AG09319 (cell line): ENCODE measurements around the gene STK17A.
"Not testable (repeated sequence)": the region's sequence is repeated elsewhere in the genome, so short reads cannot be mapped to it uniquely, and the experiment has no call there.

Source experiments
- DNase-seq: peaks from one replicate; pipeline ENCODE4 v3.0.0-alpha.2; 2010; ENCODE audit warnings: low read depth; ENCODE audit errors: extremely low read depth
- CTCF ChIP-seq: IDR thresholded peaks from 2 replicates; pipeline ENCODE4 v1.5.1; 2011; ENCODE audit warnings: low read depth, mild to moderate bottlenecking, inconsistent platforms, low read length, moderate library complexity

STK17A gene

DNA sequence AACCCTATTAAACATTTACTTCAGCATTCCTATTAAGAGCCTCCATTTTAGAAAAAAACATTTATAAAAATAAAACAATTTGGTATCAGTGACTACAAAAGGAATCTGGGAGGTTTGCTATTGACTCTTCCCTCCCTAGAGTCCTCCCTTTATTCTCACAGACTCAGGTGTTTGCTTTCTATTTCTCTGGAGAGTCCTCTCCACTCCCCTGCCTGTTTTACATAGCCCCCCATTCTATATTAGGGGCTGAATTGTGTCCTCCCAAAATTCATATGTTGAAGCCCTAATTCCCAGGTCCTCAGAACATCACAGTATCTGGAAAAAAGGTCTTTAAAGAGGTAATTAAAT is 76.6 kb downstream of the STK17A start:
- DNase-seq = no peak
- TF ChIP-seq CTCF = no peak

DNA sequence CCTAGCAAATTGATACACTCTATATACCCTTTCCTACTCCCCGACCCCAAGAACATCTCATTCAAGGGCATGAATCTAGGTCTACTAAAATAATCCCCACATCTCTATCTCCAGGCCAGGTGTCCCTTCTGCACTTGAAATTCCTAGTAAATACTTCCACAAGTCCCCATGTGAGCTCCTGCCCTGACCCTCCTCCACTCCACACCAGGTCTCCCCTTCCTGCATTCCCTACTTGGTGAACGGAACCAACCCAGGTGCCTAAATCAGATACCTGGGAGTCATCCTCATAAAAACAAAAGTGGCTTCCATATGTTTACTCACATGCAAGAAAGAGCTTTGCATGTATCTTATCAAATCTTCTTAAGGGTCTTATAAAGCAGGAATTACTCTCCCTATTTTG is 77.2 kb downstream of the STK17A start:
- no peak for TF ChIP-seq CTCF

DNA sequence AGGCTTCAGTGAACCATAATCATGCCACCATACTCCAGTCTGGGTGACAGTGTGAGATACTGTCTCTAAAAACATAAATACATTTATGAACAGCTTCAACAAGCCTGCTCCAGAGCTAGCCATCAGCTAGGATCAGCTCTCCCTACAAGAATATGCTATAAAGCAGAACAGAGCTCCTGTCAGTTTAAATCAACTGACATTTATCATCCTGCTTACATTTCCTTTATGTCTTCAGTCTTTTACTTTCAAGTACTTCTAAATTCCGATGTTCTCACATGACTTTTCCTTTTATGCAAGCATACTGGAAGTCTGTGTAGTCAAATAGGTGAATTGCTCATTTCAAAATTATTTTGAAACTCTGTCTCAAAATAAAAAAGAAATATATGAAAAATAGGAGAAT is 81.8 kb downstream of the STK17A start:
- TF ChIP-seq CTCF = no peak
- no peak for DNase-seq

More for the DNA sequence above, 77.2 kb downstream of the STK17A start:
- no peak for DNase-seq

DNA sequence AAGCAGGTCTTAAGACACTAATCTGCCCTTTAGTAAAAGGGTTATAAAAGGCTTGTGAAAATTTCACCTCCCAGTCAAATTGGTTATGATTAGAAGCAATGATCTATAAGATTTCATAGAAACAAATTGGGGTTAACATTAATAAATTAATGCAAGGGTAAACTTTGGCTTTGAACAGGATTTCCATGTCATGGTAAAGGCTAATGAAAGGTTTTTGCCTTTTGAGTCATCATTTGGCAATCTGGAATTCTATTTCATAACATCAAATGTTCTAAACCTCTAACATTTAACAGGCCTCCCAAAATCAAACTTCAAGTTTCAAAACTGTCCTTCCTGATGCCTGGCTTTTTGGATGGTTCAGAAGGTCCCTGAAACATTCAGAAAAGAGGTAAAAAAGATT is 84.0 kb downstream of the STK17A start:
- no peak for TF ChIP-seq CTCF
- no peak for DNase-seq

DNA sequence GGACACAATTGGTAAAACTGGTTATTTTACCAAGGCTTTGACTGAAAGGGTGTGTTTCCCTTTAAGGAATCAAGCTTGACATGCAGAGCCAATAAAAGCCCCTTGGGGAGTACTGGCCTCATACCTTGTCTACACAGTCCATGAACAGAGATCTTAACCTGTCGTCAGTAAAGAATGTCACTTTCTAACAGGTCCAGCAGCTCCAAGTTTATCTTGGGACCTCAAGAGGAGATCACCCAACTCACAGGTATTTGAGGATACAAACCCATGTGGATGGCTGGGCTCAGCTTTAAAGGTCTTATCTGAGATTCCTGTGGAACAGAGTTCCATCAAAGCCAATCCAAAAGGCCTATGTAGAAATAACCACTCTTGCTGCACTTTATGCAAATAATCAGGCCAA is 85.1 kb downstream of the STK17A start:
- DNase-seq = no peak
- TF ChIP-seq CTCF = no peak

DNA sequence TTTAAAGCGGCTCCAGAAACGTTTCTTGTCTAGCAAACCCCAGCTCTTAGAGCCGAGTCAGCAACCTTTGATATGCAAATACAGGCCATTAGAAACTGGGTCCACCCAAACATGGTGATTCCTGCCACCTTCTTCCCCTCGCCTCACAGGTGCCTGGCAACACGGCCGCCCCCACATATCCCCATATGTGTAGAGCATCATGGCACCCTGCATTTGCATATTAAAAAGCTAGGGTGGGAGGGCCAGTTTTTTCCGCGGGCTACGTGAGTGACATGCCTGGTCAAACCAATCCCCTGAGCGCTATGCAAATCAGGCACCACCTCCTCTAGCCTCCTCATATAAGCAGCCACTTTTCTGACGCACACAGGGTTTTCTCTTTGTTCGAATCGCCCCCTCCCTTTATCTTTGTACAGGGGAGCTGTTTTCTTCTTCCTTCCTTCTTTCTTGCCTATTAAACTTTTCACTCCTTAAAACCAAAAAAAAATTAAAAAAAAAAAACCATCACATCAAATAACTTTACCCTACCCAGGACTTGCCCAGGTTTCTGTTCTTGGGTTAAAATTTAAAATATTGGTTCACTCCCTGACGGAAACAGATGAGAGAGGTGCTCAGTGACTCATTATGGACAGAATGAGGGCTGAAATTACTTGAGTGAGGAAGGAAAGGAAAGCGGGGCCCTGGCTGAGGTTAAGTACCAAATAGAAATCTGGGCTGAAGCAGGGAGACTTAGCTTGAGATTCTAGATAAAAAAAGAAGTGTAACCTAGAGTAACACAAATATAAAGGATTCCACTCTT is 86.6 kb downstream of the STK17A start:
- no peak for DNase-seq
- no peak for TF ChIP-seq CTCF

DNA sequence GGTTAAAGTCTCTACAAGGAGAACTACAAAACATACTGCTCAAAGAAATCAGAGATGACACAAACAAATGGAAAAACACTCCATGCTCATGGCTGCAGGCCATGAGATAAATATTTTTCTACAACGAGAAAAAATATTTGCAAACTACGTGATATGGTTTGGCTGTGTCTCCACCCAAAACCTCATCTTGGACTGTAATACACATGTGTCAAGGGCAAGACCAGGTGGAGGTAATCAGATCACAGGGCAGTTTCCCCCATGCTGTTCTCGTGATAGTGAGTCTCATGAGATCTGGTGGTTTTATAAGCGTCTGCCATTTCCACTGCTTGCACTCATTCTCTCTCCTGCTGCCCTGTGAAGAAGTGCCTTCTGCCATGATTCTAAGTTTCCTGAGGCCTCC is 88.6 kb downstream of the STK17A start:
- TF ChIP-seq CTCF = no peak
- DNase-seq = no peak

GRCh38 chr7:43673243-43673976 is 90.5 kb downstream of the STK17A start:
- not testable (repeated sequence) for DNase-seq
